Measurements from ENCODE around the gene IPCEF1. TPM values are rescaled to one million over a fixed set of nuclear protein-coding genes. Genes with fewer than 3 reads are reported as not detected.

Gene IPCEF1
- total RNA-seq, 2 experiments from 2014 or later = 23.6 to 24.3 TPM

DNA sequence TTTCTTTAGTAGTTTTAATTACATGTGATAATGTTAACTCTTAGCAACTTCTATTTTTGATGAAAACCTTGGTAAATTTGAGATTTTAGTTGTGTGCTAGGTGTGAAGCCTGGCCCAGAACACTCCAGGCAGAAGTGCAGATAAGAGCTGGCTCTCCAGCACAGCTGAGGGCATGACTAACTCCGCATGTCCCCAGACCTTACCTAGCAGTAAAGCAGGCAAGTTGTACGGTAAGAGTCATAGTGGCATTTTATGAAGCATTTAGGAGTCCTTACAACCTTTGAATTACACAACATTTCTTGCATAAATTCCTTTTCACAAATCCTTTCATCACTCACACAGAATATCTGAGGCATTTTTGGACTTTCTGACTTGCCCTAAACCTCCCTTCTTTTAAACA is 250.4 kb downstream of the IPCEF1 start:
- ChIA-PET CTCF (no interaction called here), POLR2A (no interaction called here)
- Mint-ChIP-seq H3K4me3 (no peak overlapping the region), H3K36me3 (ENCODE audit: low read depth) (no peaks in the 10 kb centered on the region), H3K9me3 (no peaks in the 10 kb centered on the region), H3K4me1 (ENCODE audit: low read depth) (no peaks in the 10 kb centered on the region), H3K27ac (no peak overlapping the region), H3K27me3 (peaks cover 11% of the 10 kb centered on the region)
- TF ChIP-seq, protein P1, sequence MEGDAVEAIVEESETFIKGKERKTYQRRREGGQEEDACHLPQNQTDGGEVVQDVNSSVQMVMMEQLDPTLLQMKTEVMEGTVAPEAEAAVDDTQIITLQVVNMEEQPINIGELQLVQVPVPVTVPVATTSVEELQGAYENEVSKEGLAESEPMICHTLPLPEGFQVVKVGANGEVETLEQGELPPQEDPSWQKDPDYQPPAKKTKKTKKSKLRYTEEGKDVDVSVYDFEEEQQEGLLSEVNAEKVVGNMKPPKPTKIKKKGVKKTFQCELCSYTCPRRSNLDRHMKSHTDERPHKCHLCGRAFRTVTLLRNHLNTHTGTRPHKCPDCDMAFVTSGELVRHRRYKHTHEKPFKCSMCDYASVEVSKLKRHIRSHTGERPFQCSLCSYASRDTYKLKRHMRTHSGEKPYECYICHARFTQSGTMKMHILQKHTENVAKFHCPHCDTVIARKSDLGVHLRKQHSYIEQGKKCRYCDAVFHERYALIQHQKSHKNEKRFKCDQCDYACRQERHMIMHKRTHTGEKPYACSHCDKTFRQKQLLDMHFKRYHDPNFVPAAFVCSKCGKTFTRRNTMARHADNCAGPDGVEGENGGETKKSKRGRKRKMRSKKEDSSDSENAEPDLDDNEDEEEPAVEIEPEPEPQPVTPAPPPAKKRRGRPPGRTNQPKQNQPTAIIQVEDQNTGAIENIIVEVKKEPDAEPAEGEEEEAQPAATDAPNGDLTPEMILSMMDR (IDR thresholded peaks at IDR 0.05) = no peak
- DNase-seq (no peak), ATAC-seq (no peak)
- intact Hi-C loops (cut with micrococcal nuclease) = no loop called here

Other genes starting within 250 kb of the IPCEF1 start
- under 1 TPM; 0.34 to 0.45 TPM for gene CNKSR3, start 153.9 kb upstream of the IPCEF1 start, total RNA-seq

All from activated CD8-positive, alpha-beta T cell treated with anti-CD3 and anti-CD28 coated beads for 36 hours (primary cell).